Keratinocyte (primary cell): ENCODE data around the gene NEK6. TPM values are rescaled to one million over a fixed set of nuclear protein-coding genes. Genes with fewer than 3 reads are reported as not detected.

Source experiments
- DNase-seq: peaks from one replicate; pipeline ENCODE4 v3.0.0-alpha.2; 2011; ENCODE audit warnings: low read depth, missing footprints, low spot score
- FAIRE-seq: peaks from 2 replicates; lab custom pipeline; 2011; peaks lifted over from hg19 to GRCh38; lab: Jason Lieb, UNC
- H2AFZ ChIP-seq: 2 replicates; pipeline ENCODE4 v1.6.0; 2012; ENCODE audit warnings: low read length, control low read depth, inconsistent platforms; ENCODE audit not compliant: control insufficient read depth
- H3K27ac ChIP-seq: 2 replicates; pipeline ENCODE4 v1.5.1; 2011; ENCODE audit warnings: low read length; ENCODE audit not compliant: control insufficient read depth, insufficient read depth
- H3K27me3 ChIP-seq: 3 replicates; pipeline ENCODE4 v1.6.0; 2011; ENCODE audit warnings: low read length; ENCODE audit not compliant: control insufficient read depth, insufficient read depth; ENCODE audit errors: extremely low read depth
- H3K36me3 ChIP-seq, 2 experiments: 2 replicates in 1 of 2; 3 replicates in 1 of 2; pipeline ENCODE4 v1.5.1; 2011; ENCODE audit warnings: low read length in 2 of 2, mild to moderate bottlenecking in 1 of 2; ENCODE audit not compliant: control insufficient read depth in 2 of 2, insufficient read depth in 2 of 2; ENCODE audit errors: extremely low read depth in 1 of 2
- H3K4me1 ChIP-seq: 3 replicates; pipeline ENCODE4 v1.5.1; 2011; ENCODE audit warnings: low read length; ENCODE audit not compliant: control insufficient read depth, insufficient read depth; ENCODE audit errors: extremely low read depth
- H3K4me2 ChIP-seq: 3 replicates; pipeline ENCODE4 v1.6.0; 2011; ENCODE audit warnings: low read depth, low read length; ENCODE audit not compliant: control insufficient read depth, insufficient read depth; ENCODE audit errors: extremely low read depth
- H3K4me3 ChIP-seq, 3 experiments: fragments of 200-600 bp in 1 of 3; sonication (generic) in 1 of 3; 2 replicates in 2 of 3; 3 replicates in 1 of 3; pipeline ENCODE4 v1.5.1; 2011 to 2016; ENCODE audit warnings: low read length in 3 of 3, mild to moderate bottlenecking in 3 of 3, control low read depth in 2 of 3, inconsistent platforms in 1 of 3, low read depth in 1 of 3, mixed read lengths in 1 of 3, mixed run types in 1 of 3, moderate library complexity in 1 of 3; ENCODE audit not compliant: control insufficient read depth in 2 of 3, insufficient read depth in 2 of 3; ENCODE audit errors: extremely low read depth in 1 of 3
- H3K79me2 ChIP-seq: 2 replicates; pipeline ENCODE4 v1.6.0; 2012; ENCODE audit warnings: low read length; ENCODE audit not compliant: control insufficient read depth, insufficient read depth
- H3K9ac ChIP-seq: 3 replicates; pipeline ENCODE4 v1.6.0; 2011; ENCODE audit warnings: low read length; ENCODE audit not compliant: control insufficient read depth, insufficient read depth; ENCODE audit errors: extremely low read depth
- H3K9me1 ChIP-seq: 3 replicates; pipeline ENCODE4 v1.6.0; 2011; ENCODE audit warnings: low read length; ENCODE audit not compliant: control insufficient read depth, insufficient read depth; ENCODE audit errors: extremely low read depth
- H3K9me3 ChIP-seq: 2 replicates; pipeline ENCODE4 v1.5.1; 2012; ENCODE audit warnings: low read depth, low read length; ENCODE audit not compliant: control insufficient read depth
- H4K20me1 ChIP-seq: 3 replicates; pipeline ENCODE4 v1.6.0; 2011; ENCODE audit warnings: low read length; ENCODE audit not compliant: control insufficient read depth, insufficient read depth; ENCODE audit errors: extremely low read depth
- CTCF ChIP-seq, 3 experiments: IDR thresholded peaks in 1 of 3; conservative IDR thresholded peaks in 1 of 3; optimal IDR thresholded peaks in 1 of 3; 2 replicates in 2 of 3; 3 replicates in 1 of 3; pipeline versions ENCODE3 to v1.5.1; 2011; ENCODE audit warnings: low read length in 3 of 3, mild to moderate bottlenecking in 3 of 3, moderate library complexity in 2 of 3, control low read depth in 1 of 3, inconsistent platforms in 1 of 3; ENCODE audit not compliant: insufficient read depth in 2 of 3; ENCODE audit errors: extremely low read depth in 1 of 3
- EZH2 ChIP-seq: IDR thresholded peaks from one replicate; pipeline ENCODE4 v1.6.1; 2012; ENCODE audit warnings: inconsistent platforms, mild to moderate bottlenecking, low read length, moderate library complexity
- dilution Hi-C: fragments of 300-500 bp; cut with MboI; formaldehyde crosslinking; loops from one replicate; pipeline ENCODE4 v1.7.0; 2020; ENCODE audit warnings: low sequenced_read_pairs; ENCODE audit not compliant: extremely low pct_ligation_motif_present
- polyA plus RNA-seq, 5 experiments: library from polyadenylated mRNA; depleted of rRNA in 3 of 5; stranded (reverse) in 3 of 5; stranded (forward) in 1 of 5; unstranded in 1 of 5; fragments of >200 nt; gene quantifications; 1 replicate in 1 of 5; 2 replicates in 3 of 5; 3 replicates in 1 of 5; pipeline versions ENCODE4 v1.2.1 to v1.2.3, GENCODE V29; 2011 to 2012; ENCODE audit warnings: missing spikeins in 2 of 5, low read depth in 1 of 5, low replicate concordance in 1 of 5

Gene NEK6
- polyA plus RNA-seq, 1 donor (not counting 4 experiments of a cell fraction or from before 2014, with no cell fraction given) = 56.4 TPM

- no peak overlapping the region for H3K9ac ChIP-seq
- no peaks in the 10 kb centered on the region for H3K79me2 ChIP-seq
- no peak overlapping the region for H2AFZ ChIP-seq
- no peaks in the 10 kb centered on the region for H3K27me3 ChIP-seq
- no peak overlapping the region for H3K27ac ChIP-seq
- H4K20me1 ChIP-seq = no peaks in the 10 kb centered on the region
- peaks cover 16 to 20% of the 10 kb centered on the region in 2 experiments for H3K36me3 ChIP-seq
- dilution Hi-C loops = no loop called here
- TF ChIP-seq CTCF (optimal IDR thresholded peaks at IDR 0.05 in 1 of 3, IDR thresholded peaks at IDR 0.05 in 1 of 3, conservative IDR thresholded peaks at IDR 0.05 in 1 of 3; ENCODE audit: extremely low read depth in 1 of 3, insufficient read depth in 2 of 3, low read length in 3 of 3) (no peak), EZH2 (no peak)
- H3K4me1 ChIP-seq = peaks cover 16% of the 10 kb centered on the region
- no peak overlapping the region for H3K4me3 ChIP-seq
- FAIRE-seq (no peak), DNase-seq (no peak)
- no peak overlapping the region for H3K4me2 ChIP-seq
- H3K9me3 ChIP-seq = no peaks in the 10 kb centered on the region
- H3K9me1 ChIP-seq = no peaks in the 10 kb centered on the region
Observed at GRCh38 chr9:124340219-124341069, 82.7 kb downstream of the NEK6 start.

DNA sequence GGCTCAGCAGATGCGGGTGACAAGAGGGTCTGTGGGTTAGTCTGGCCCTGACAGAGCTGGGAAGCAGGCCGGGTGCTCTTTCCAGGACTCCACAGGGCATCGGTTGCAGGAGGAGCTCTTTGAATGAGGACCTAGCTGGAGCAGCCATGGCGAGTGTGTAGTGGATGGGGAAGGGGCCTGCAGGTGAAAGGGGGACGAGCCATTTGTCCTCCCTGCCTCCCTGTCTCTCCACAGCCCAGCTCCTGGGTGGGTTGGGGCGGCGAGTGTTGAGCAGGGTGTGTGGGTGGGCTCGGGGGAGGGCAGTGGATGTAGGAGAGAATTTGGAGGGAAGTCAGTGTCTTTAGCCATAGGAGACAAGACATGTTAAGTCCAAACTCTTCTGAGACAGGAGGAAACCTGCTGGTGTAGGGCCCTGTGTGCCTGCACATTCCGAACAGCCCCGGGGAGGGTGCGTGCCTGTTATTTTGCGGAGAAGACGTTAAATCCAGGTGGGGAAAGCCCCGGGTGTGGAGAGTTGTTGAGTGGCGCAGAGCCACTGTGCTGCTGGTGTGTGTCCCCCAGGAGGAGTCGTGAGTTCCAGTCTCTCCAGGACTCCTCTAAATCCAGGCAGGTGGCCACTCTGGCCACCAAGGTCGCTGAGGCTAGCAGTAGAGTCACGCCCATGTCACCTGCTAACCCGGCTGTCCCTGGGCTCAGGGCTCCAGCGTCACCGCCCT is 83.9 kb downstream of the NEK6 start:
- H3K36me3 ChIP-seq = peaks cover 16 to 20% of the 10 kb centered on the region in 2 experiments
- H3K9me3 ChIP-seq = no peaks in the 10 kb centered on the region
- H3K9me1 ChIP-seq = no peaks in the 10 kb centered on the region
- H2AFZ ChIP-seq = no peak overlapping the region
- DNase-seq = no peak
- peaks cover 3% of the 10 kb centered on the region for H4K20me1 ChIP-seq
- no peak overlapping the region for H3K9ac ChIP-seq
- no peaks in the 10 kb centered on the region for H3K79me2 ChIP-seq
- dilution Hi-C loops = no loop called here
- no peak for FAIRE-seq
- H3K27ac ChIP-seq = no peak overlapping the region
- H3K4me3 ChIP-seq = no peak overlapping the region
- no peaks in the 10 kb centered on the region for H3K27me3 ChIP-seq
- H3K4me1 ChIP-seq = peaks cover 16% of the 10 kb centered on the region
- no peak overlapping the region for H3K4me2 ChIP-seq
- TF ChIP-seq EZH2 (no peak), CTCF (optimal IDR thresholded peaks at IDR 0.05 in 1 of 3, IDR thresholded peaks at IDR 0.05 in 1 of 3, conservative IDR thresholded peaks at IDR 0.05 in 1 of 3; ENCODE audit: extremely low read depth in 1 of 3, insufficient read depth in 2 of 3, low read length in 3 of 3) (no peak)
